Brain microvascular endothelial cell (primary cell): ENCODE results near the gene MRPL47.

ENCODE experiments used
- DNase-seq: peaks from one replicate; pipeline ENCODE4 v3.0.0-alpha.2; 2020
- H3K27ac ChIP-seq: fragments of 250-450 bp; sonication (Bioruptor Pico); 2 replicates; pipeline ENCODE4 v1.5.1; 2020; ENCODE audit warnings: mild to moderate bottlenecking, moderate library complexity
- H3K27me3 ChIP-seq: fragments of 250-450 bp; sonication (Bioruptor Pico); replicated peaks from 2 replicates; pipeline ENCODE4 v1.5.1; 2020; ENCODE audit warnings: mild to moderate bottlenecking
- H3K36me3 ChIP-seq: fragments of 250-450 bp; sonication (Bioruptor Pico); replicated peaks from 2 replicates; pipeline ENCODE4 v1.5.1; 2020; ENCODE audit warnings: mild to moderate bottlenecking
- H3K4me3 ChIP-seq: 2 replicates; pipeline ENCODE4 v1.5.1; 2011; ENCODE audit warnings: low read depth, mild to moderate bottlenecking, control low read depth, low read length, moderate library complexity
- in situ Hi-C: cut with HindIII; loops from 2 replicates; pipeline ENCODE4 v1.10.0; 2017; ENCODE audit warnings: low sequenced_read_pairs, low pct_ligation_motif_present
- TF ChIP-seq, protein P1 (sequence below): IDR thresholded peaks from 2 replicates; pipeline ENCODE4 v1.5.1; 2011; ENCODE audit warnings: low read depth, mild to moderate bottlenecking, moderate library complexity, low read length, control low read depth, inconsistent platforms; ENCODE audit errors: missing control alignments

The MRPL47 gene

DNA sequence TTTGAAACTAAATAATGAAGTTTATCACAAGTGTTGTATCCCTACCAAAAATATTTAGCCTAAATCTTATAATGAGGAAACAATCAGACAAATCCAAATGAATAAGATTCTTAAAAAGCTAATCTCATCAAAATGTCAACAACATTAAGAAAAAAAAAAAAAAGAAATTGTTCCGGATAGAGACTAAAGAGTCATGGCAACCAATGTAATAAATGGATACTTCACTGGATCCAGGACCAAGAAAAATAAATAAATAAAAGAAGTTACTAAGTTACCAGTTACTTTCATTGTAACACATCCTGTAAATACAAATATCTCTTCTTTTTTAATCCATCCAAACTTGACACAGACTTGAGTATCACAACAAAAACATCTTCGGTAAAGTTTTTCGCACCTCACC is 607 bp downstream of the MRPL47 start:
- Histone ChIP-seq H3K27me3 (no peaks in the 10 kb centered on the region), H3K36me3 (peaks cover 23% of the 10 kb centered on the region), H3K27ac (peak overlapping the region; percentile 91), H3K4me3 (peak overlapping the region; percentile 98)
- in situ Hi-C loops, result no loop called here
- TF ChIP-seq, protein P1, sequence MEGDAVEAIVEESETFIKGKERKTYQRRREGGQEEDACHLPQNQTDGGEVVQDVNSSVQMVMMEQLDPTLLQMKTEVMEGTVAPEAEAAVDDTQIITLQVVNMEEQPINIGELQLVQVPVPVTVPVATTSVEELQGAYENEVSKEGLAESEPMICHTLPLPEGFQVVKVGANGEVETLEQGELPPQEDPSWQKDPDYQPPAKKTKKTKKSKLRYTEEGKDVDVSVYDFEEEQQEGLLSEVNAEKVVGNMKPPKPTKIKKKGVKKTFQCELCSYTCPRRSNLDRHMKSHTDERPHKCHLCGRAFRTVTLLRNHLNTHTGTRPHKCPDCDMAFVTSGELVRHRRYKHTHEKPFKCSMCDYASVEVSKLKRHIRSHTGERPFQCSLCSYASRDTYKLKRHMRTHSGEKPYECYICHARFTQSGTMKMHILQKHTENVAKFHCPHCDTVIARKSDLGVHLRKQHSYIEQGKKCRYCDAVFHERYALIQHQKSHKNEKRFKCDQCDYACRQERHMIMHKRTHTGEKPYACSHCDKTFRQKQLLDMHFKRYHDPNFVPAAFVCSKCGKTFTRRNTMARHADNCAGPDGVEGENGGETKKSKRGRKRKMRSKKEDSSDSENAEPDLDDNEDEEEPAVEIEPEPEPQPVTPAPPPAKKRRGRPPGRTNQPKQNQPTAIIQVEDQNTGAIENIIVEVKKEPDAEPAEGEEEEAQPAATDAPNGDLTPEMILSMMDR, result no peak
- DNase-seq, result no peak

DNA sequence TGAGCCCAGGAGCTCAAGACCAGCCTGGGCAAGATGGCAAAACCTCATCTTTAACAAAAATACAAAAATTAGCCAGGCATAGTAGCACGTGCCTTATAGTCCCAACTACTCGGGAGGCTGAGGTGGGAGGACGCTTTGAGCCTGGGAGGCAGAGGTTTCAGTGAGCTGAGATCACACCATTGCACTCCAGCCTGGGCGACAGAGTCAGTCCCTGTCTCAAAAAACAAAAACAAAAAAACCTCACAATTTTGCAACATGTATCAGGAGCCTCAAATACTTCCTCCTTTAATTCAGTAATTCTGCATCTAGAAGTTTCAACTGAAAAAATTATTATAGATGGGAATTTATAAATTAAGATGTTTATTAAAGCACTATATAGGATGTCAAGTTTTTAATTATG is 1.1 kb downstream of the MRPL47 start:
- Histone ChIP-seq H3K27ac (no peak overlapping the region), H3K36me3 (peaks cover 27% of the 10 kb centered on the region), H3K27me3 (no peaks in the 10 kb centered on the region), H3K4me3 (peak overlapping the region; percentile 98)
- in situ Hi-C loops, result no loop called here
- no peak for DNase-seq
- TF ChIP-seq, protein P1, result no peak

DNA sequence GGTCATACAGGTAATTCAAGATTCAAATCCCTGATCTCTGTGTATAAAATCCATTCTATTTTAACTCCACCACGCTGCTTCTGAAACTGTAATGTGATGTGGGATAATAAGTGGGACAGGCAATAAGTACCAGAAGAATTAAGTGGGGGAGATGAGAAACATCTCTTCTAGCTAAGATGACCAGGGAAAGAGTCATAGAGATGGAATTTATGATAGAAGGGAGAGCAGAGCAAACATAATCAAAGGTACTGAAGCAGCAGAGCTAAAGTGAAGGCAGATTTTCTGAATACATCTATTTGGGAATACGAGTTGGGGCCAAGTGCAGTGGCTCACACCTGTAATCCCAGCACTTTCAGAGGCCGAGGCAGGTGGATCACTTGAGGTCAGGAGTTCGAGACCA is 4.9 kb downstream of the MRPL47 start:
- peaks cover 47% of the 10 kb centered on the region for H3K36me3 ChIP-seq
- in situ Hi-C loops, result no loop called here

DNA sequence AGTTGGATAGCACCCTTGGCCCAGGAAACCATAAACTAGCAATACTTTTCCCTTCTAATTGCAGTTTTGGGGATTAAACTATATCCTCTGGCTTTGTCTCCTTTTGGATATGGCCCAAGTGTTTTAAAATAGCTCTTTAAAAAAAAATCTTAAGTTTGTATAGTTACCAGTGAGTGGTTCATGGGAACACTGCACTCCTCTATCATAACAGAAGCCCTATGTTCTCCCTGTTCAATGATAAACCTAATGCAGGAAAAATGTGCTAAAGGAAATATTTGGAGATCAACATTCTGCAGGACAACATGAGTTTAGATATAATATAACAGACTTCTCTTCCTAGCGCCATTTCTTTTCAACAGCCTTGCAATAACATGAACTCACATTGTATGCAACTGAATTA is 13.1 kb downstream of the MRPL47 start:
- Histone ChIP-seq H3K36me3 (peaks cover 48% of the 10 kb centered on the region), H3K4me3 (no peak overlapping the region), H3K27me3 (no peaks in the 10 kb centered on the region), H3K27ac (peak overlapping the region; percentile 23)
- DNase-seq, result peak; percentile 8
- TF ChIP-seq, protein P1, result no peak
- in situ Hi-C loops, result no loop called here

More for the DNA sequence above, 4.9 kb downstream of the MRPL47 start:
- TF ChIP-seq, protein P1, result no peak
- Histone ChIP-seq H3K4me3 (no peak overlapping the region), H3K27me3 (no peaks in the 10 kb centered on the region), H3K27ac (no peak overlapping the region)
- no peak for DNase-seq

DNA sequence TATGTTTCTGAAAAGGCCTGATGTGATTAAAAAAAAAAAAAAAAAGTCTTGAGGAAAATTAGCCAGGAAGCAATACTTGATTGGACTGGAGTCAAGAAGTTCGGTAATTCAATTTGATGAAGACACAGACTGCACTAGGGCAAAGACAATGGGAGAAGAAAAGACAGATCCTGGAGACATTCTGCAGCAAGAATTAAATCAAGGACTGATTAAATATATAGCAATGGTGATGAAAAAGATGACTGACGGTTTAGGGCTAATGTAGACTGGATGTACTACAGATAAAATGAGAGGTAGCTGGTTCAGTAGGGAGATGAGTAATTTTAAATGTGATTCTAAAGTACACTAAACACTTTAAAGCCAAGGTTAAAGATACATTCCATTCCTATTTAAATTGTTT is 13.8 kb downstream of the MRPL47 start:
- peaks cover 45% of the 10 kb centered on the region for H3K36me3 ChIP-seq
- TF ChIP-seq, protein P1, result no peak
- in situ Hi-C loops, result no loop called here

DNA sequence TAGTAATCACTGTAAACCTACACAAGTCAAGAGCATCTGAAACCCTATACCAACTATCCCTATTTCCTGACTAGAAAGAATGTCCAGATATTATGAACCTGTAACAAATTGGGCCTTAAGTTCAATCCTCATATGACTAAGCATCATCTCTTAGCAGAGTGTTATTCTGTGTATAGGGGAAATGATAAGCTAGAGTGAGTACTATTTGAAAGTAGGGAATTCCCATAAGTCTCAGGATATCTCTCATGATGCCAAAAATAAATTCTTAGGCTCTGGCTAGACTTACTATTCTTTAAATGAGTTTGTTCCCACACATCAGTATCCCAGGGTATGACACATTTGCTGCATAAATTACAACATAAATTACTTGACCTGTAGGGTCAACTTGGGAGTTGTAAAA is 15.3 kb downstream of the MRPL47 start:
- Histone ChIP-seq H3K4me3 (no peak overlapping the region), H3K27me3 (no peaks in the 10 kb centered on the region), H3K27ac (peak overlapping the region; percentile 73), H3K36me3 (peaks cover 42% of the 10 kb centered on the region)
- in situ Hi-C loops, result no loop called here
- TF ChIP-seq, protein P1, result no peak
- no peak for DNase-seq

More for the DNA sequence above, 13.8 kb downstream of the MRPL47 start:
- DNase-seq, result no peak
- Histone ChIP-seq H3K4me3 (no peak overlapping the region), H3K27me3 (no peaks in the 10 kb centered on the region), H3K27ac (peak overlapping the region; percentile 23)
